ENCODE data around the gene PSMD13. TPM values are rescaled to one million over a fixed set of nuclear protein-coding genes. Genes with fewer than 3 reads are reported as not detected.
"Not testable (repeated sequence)": the region's sequence is repeated elsewhere in the genome, so short reads cannot be mapped to it uniquely, and the experiment has no call there.

Gene PSMD13
- total RNA-seq, 4 donors from 2014 or later, result 85.8 to 114 (median 93.5) TPM

DNA sequence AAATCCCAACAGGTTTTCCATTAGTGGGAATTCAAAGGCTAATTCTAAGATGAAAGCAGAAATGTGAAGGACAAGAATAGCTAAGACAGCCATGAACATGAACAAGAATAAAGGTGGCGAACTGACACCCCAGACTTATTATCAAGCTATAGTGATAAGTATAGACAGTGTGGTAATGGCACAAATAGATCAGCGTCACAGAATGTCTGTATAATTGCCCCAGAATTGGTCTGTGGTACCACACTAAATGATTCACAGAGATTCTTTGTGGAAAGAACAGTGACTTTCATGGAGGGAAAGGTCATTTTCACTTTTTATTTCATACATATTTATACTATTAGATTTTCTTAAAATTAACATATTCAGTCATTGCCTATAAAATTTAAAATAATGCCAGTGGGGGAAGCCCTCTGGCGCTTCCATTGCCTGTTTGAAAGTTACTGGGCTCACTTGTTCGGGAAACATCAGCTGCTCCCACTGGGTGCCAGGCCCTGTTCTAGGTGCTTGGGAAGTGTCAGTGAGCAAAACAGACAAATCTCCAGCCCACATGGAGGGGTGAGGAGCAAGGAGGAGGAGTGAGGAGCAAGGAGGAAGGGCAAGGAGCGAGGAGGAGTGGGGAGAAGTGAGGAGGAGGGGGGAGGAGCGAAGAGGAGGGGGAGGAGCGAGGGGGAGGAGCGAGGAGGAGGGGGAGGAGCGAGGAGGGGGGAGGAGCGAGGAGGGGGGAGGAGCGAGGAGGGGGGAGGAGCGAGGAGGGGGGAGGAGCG is 30.1 kb downstream of the PSMD13 start:
- H3K4me3 ChIP-seq, result no peak overlapping the region
- TF ChIP-seq EP300 (IDR thresholded peaks at IDR 0.05) (no peak), POLR2AphosphoS5 (IDR thresholded peaks at IDR 0.05) (no peak), POLR2A (IDR thresholded peaks at IDR 0.05) (no peak)
- TF ChIP-seq, protein P1, sequence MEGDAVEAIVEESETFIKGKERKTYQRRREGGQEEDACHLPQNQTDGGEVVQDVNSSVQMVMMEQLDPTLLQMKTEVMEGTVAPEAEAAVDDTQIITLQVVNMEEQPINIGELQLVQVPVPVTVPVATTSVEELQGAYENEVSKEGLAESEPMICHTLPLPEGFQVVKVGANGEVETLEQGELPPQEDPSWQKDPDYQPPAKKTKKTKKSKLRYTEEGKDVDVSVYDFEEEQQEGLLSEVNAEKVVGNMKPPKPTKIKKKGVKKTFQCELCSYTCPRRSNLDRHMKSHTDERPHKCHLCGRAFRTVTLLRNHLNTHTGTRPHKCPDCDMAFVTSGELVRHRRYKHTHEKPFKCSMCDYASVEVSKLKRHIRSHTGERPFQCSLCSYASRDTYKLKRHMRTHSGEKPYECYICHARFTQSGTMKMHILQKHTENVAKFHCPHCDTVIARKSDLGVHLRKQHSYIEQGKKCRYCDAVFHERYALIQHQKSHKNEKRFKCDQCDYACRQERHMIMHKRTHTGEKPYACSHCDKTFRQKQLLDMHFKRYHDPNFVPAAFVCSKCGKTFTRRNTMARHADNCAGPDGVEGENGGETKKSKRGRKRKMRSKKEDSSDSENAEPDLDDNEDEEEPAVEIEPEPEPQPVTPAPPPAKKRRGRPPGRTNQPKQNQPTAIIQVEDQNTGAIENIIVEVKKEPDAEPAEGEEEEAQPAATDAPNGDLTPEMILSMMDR (IDR thresholded peaks at IDR 0.05), result no peak
- peaks cover 0 to 9% (median 0%) of the 10 kb centered on the region in 3 donors for H3K4me1 ChIP-seq
- no peak for ATAC-seq
- H3K9me3 ChIP-seq, result no peaks in the 10 kb centered on the region
- H3K36me3 ChIP-seq, result no peaks in the 10 kb centered on the region
- no peak overlapping the region for H3K27ac ChIP-seq
- 91 to 95% methylated on average over 4 of the region's 13 CpGs for WGBS, 2 donors (ENCODE audit: low coverage in 1 of 2)
- H3K27me3 ChIP-seq, result peaks cover 32% of the 10 kb centered on the region

DNA sequence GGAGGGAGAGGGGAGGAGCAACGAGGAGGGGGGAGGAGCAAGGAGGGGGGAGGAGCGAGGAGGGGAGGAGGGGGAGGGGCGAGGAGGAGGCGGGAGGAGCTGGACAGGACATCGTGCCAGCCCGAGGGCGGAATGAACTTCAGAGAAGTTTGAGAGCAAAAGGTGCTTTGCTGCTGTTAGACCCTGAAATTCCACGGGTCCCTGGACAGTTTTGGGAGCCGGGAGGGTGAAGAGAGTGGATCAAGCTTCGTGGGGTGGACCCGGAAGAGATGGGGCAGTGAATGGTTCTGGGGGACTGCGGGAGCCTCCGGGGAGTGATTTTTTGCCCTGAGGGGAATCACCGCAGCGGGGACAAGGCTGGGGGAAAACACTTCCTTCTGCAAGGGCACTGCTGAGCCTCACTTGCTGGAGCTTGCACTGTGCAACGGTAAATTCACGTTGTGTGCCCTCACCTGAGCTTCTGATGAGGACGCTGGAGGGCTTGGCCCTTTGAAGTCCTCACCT is 30.8 kb downstream of the PSMD13 start:
- ATAC-seq, result peak; percentile 31
- H3K4me1 ChIP-seq, result peaks cover 0 to 9% (median 0%) of the 10 kb centered on the region in 3 donors
- 67 to 70% methylated on average over 2 to 8 of the region's 18 CpGs for WGBS, 2 donors (ENCODE audit: low coverage in 1 of 2)
- peaks cover 36% of the 10 kb centered on the region for H3K27me3 ChIP-seq
- no peaks in the 10 kb centered on the region for H3K36me3 ChIP-seq
- H3K27ac ChIP-seq, result peak overlapping the region in 3 of 4 donors; percentile 58 to 72 (median 64)
- TF ChIP-seq POLR2A (IDR thresholded peaks at IDR 0.05), result peak in 1 of 2 donors; percentile 39
- no peak for TF ChIP-seq EP300 (IDR thresholded peaks at IDR 0.05)
- H3K9me3 ChIP-seq, result no peaks in the 10 kb centered on the region
- peak overlapping the region in 1 of 2 donors; percentile 41 for H3K4me3 ChIP-seq

DNA sequence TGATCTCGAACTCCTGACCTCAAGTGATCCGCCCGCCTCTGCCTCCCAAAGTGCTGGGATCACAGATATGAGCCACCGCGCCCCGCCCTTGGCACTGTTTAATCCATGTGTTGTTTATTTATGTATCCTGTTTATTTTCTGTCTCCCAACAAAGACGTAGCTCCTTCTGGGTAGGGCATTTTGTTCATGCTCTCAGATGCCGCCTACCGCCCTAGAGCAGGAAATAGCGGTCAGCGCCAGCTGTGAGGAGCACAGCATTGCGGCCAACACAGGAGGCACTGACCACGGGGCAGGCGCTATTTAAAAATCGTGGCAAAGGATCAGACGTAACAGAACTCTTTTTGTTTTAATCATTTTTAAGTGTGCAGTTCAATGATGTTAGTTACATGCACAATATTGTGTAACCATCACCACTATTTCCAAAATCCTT is 32.0 kb downstream of the PSMD13 start:
- peak; percentile 81 for ATAC-seq
- peak overlapping the region in 1 of 2 donors; percentile 41 for H3K4me3 ChIP-seq

DNA sequence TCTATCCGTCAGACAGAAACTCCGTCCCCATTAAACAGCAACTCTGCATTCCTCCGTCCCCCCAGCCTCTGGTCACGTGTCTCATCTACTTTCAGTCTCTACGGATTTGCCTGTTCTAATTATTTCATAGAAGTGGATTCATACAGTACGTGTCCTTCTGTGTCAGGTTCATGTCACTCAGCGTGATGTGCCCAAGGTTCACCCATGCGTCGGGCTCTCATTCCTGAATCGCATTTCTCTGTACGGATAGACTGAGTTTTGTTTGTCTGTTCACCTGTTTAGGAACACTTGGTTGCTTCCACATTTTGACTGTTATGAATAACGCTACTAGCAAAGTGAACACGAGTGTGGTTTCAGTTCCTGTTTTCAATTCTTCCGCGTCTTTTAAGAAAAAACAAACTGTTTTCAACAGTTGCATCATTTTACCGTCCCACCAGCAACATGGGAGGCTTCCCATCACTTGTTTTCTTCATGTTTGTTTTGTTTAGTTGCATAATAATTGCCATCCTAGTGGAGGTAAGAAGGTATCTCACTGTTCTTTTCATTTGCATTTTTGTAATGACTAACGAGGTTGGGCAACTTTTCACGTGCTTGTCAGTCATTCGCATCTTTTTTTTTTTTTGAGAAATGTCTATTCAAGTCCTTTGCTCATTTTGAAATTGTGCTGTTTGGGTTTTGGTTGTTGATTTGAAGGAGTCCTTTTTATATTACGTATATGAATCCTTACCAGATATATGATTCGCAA is 32.5 kb downstream of the PSMD13 start:
- no peak for TF ChIP-seq EP300 (IDR thresholded peaks at IDR 0.05)
- peak in 1 of 2 donors; percentile 8 for TF ChIP-seq POLR2A (IDR thresholded peaks at IDR 0.05)
- Histone ChIP-seq H3K36me3 (no peaks in the 10 kb centered on the region), H3K27ac (peak overlapping the region in 3 of 4 donors; percentile 58 to 72 (median 64)), H3K4me1 (peaks cover 0 to 9% (median 0%) of the 10 kb centered on the region in 3 donors), H3K27me3 (peaks cover 42% of the 10 kb centered on the region), H3K4me3 (peak overlapping the region in 1 of 2 donors; percentile 41), H3K9me3 (no peaks in the 10 kb centered on the region)
- peak; percentile 57 for ATAC-seq
- 49 to 57% methylated on average over 19 to 21 of the region's 21 CpGs for WGBS, 2 donors (ENCODE audit: low coverage in 1 of 2)

More for the DNA sequence above, 32.0 kb downstream of the PSMD13 start:
- WGBS, 2 donors (ENCODE audit: low coverage in 1 of 2), result 36 to 49% methylated on average over 15 of the region's 16 CpGs
- H3K9me3 ChIP-seq, H3K36me3 ChIP-seq, H3K4me1 ChIP-seq: not testable (repeated sequence)
- peak overlapping the region; percentile 8 to 72 (median 61) for H3K27ac ChIP-seq
- H3K27me3 ChIP-seq, result peaks cover 42% of the 10 kb centered on the region

DNA sequence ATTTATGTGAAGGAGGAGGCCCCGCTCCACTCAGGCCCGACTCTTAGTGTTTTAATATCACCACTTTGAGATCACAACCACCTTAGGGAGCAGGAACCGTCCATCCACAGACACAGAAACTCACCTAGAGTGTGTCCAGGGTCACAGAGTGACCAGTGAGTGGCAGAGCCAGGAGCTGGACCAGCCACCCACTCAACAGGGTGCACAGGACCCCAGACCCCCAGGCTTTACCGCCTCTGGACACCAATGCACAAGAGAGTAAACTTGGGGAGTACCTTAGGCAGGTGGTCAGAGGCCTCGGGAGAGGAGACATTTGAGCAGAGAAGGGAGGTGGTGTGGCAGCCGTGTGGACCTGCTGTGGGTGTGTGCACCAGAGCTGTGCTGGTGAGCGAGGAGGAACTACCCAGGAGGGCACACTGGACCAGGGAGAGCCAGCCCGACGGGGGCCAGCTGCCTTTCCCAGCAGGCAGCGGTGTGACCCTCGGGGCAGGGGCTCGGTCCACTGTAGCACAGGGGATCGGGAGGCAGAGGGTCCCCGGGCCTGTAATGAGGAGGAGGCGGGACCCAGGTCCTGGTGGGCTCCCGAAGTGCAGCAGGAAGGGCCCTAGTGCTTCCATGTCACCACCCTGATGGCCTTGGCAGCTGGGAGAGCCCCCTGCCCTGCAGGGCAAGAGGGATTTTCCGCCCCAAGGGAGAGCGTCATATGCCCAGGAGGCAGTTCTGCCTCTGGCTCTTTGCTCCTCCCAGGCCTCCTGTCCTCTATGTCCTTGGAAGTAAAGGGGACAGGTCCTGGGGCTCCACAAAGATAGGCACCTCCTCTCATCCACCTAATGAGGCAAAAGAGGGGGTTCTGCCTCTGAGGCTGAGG is 33.9 kb downstream of the PSMD13 start:
- ATAC-seq, result no peak
- no peaks in the 10 kb centered on the region for H3K36me3 ChIP-seq
- H3K4me3 ChIP-seq, result no peak overlapping the region
- 68 to 88% methylated on average over 3 to 6 of the region's 18 CpGs for WGBS, 2 donors (ENCODE audit: low coverage in 1 of 2)
- H3K9me3 ChIP-seq, result no peaks in the 10 kb centered on the region
- peak overlapping the region in 1 of 4 donors; percentile 12 for H3K27ac ChIP-seq
- no peak for TF ChIP-seq POLR2AphosphoS5 (IDR thresholded peaks at IDR 0.05)
- TF ChIP-seq EP300 (IDR thresholded peaks at IDR 0.05), result no peak
- TF ChIP-seq, protein P1 (IDR thresholded peaks at IDR 0.05), result no peak
- no peak for TF ChIP-seq POLR2A (IDR thresholded peaks at IDR 0.05)
- H3K27me3 ChIP-seq, result peaks cover 42% of the 10 kb centered on the region
- H3K4me1 ChIP-seq, result peaks cover 0 to 9% (median 0%) of the 10 kb centered on the region in 3 donors
